KMS-11 (cell line): ENCODE data around the gene ADAM12.

Source experiments
- H2AFZ ChIP-seq: fragments of 200-600 bp; sonication (generic); 2 replicates; pipeline ENCODE4 v1.6.1; 2016; ENCODE audit warnings: antibody characterized with exemption, mixed run types, low read depth
- H3K27ac ChIP-seq: fragments of 200-600 bp; sonication (generic); 2 replicates; pipeline ENCODE4 v1.6.1; 2016; ENCODE audit warnings: mild to moderate bottlenecking, mixed run types
- H3K27me3 ChIP-seq: fragments of 200-600 bp; sonication (generic); 2 replicates; pipeline ENCODE4 v1.6.1; 2017; ENCODE audit warnings: mild to moderate bottlenecking, low read depth, mixed run types, moderate library complexity; ENCODE audit not compliant: insufficient read depth
- H3K36me3 ChIP-seq: fragments of 200-600 bp; sonication (generic); 2 replicates; pipeline ENCODE4 v1.6.1; 2017; ENCODE audit warnings: mild to moderate bottlenecking, mixed run types; ENCODE audit not compliant: insufficient read depth
- H3K4me1 ChIP-seq: fragments of 200-600 bp; sonication (generic); 2 replicates; pipeline ENCODE4 v1.6.1; 2016; ENCODE audit warnings: mild to moderate bottlenecking, low read depth, mixed run types; ENCODE audit not compliant: poor library complexity, severe bottlenecking
- H3K4me2 ChIP-seq: fragments of 200-600 bp; sonication (generic); 2 replicates; pipeline ENCODE4 v1.7.0; 2016; ENCODE audit warnings: mild to moderate bottlenecking, mixed run types
- H3K4me3 ChIP-seq: fragments of 200-600 bp; sonication (generic); IDR thresholded peaks from 2 replicates; pipeline ENCODE4 v1.6.1; 2017; ENCODE audit warnings: low read depth, low read length, mixed read lengths; ENCODE audit not compliant: insufficient read depth
- H3K79me2 ChIP-seq: fragments of 200-600 bp; sonication (generic); 2 replicates; pipeline ENCODE4 v1.6.1; 2016; ENCODE audit warnings: low read depth, mixed run types; ENCODE audit not compliant: insufficient read depth
- H3K9ac ChIP-seq: fragments of 200-600 bp; sonication (generic); 2 replicates; pipeline ENCODE4 v1.6.1; 2016; ENCODE audit warnings: mild to moderate bottlenecking, mixed run types
- H4K20me1 ChIP-seq: fragments of 200-600 bp; sonication (generic); 2 replicates; pipeline ENCODE4 v1.6.1; 2016; ENCODE audit warnings: mild to moderate bottlenecking, mixed run types; ENCODE audit not compliant: insufficient read depth
- TF ChIP-seq, protein P1 (sequence below): fragments of 200-600 bp; sonication (generic); conservative IDR thresholded peaks from 2 replicates; pipeline ENCODE4 v1.6.1; 2017; ENCODE audit warnings: low read depth, mild to moderate bottlenecking, antibody characterized with exemption, low read length, moderate library complexity, mixed read lengths

Gene ADAM12

DNA sequence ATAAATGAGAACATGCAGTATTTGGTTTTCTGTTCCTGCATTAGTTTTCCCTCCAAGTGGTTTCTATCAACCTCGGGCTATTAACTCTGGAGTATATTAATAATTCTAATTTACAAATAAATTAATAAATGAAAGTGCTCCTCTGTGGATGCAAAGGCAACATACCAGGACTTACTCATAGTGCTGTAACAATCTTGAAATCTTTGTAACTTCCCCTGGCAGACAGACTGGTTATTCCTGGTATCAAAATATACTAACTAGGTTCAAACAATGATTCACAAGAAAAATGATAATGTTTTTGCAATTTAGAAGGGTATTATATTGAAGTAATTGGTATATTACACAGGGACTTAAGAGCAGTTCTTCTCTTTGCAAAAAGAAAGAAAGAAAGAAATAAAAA is 314.7 kb downstream of the ADAM12 start:
- no peak overlapping the region for H3K4me2 ChIP-seq
- no peaks in the 10 kb centered on the region for H4K20me1 ChIP-seq
- H3K27ac ChIP-seq: no peak overlapping the region
- no peaks in the 10 kb centered on the region for H3K4me1 ChIP-seq
- H3K27me3 ChIP-seq: no peaks in the 10 kb centered on the region
- H3K9ac ChIP-seq: no peak overlapping the region
- H3K4me3 ChIP-seq: no peak overlapping the region
- H3K79me2 ChIP-seq: no peaks in the 10 kb centered on the region
- no peaks in the 10 kb centered on the region for H3K36me3 ChIP-seq
- no peak overlapping the region for H2AFZ ChIP-seq
- TF ChIP-seq, protein P1, sequence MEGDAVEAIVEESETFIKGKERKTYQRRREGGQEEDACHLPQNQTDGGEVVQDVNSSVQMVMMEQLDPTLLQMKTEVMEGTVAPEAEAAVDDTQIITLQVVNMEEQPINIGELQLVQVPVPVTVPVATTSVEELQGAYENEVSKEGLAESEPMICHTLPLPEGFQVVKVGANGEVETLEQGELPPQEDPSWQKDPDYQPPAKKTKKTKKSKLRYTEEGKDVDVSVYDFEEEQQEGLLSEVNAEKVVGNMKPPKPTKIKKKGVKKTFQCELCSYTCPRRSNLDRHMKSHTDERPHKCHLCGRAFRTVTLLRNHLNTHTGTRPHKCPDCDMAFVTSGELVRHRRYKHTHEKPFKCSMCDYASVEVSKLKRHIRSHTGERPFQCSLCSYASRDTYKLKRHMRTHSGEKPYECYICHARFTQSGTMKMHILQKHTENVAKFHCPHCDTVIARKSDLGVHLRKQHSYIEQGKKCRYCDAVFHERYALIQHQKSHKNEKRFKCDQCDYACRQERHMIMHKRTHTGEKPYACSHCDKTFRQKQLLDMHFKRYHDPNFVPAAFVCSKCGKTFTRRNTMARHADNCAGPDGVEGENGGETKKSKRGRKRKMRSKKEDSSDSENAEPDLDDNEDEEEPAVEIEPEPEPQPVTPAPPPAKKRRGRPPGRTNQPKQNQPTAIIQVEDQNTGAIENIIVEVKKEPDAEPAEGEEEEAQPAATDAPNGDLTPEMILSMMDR: no peak

DNA sequence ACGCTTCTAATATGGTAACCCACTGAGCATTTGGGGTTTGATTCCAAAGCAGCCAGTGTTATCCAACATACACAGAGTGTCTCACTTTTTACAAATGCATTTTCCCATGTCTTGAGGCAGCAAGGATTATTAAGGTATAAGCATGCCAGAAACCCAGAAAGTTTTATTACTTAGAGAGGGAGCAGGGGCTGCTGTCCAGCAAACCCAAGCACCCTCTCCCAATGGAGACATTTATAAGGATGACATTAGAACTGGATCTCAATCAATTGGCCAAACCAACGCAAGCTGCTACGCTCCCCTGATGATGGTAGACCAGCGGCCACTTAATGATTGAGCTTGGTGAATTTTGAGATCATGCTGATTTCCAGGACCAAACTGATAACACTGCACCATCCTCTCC is 315.7 kb downstream of the ADAM12 start:
- Histone ChIP-seq H3K36me3 (no peaks in the 10 kb centered on the region), H3K27ac (no peak overlapping the region)

DNA sequence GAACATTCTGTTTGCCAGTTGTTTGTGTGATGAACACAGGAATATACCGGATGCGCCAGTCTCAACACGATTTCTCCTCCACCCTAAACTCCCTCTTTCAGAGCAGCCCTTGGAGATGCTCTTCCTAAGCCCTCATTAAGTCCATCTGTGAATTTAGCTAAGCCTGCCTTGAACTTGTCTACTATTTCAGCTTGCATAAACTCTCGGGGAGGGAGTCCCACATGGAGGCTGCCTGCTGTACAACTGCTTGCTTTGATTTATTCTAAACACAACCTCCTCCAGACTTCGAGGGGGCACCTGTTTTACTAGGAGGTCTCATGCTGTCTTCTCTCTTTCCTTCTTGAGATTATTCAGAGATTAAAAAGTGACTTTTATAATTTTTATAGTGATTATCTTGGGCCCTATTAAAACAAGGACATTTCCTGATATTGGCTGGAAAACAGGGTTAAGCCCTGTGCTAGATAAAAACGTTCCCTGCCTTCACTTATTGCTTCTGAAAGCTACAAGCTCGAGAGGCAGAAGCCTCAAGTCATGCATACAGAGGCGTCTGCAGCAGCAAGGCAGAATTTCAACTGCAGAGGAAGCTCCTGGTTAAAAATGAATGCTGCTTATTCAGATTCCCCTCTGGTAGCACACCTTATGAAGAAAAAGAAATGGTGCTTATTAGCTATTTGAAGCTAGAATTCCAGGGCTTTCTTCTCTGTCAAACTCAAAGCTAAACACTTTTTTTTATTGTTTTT is 317.6 kb downstream of the ADAM12 start:
- no peak overlapping the region for H3K9ac ChIP-seq
- H4K20me1 ChIP-seq: no peaks in the 10 kb centered on the region
- no peak overlapping the region for H3K4me2 ChIP-seq
- no peak overlapping the region for H3K4me3 ChIP-seq
- H3K36me3 ChIP-seq: no peaks in the 10 kb centered on the region
- TF ChIP-seq, protein P1: no peak
- no peaks in the 10 kb centered on the region for H3K4me1 ChIP-seq
- no peak overlapping the region for H2AFZ ChIP-seq
- H3K27ac ChIP-seq: no peak overlapping the region
- no peaks in the 10 kb centered on the region for H3K27me3 ChIP-seq
- H3K79me2 ChIP-seq: no peaks in the 10 kb centered on the region

More for the DNA sequence above, 315.7 kb downstream of the ADAM12 start:
- TF ChIP-seq, protein P1: no peak
- Histone ChIP-seq H3K79me2 (no peaks in the 10 kb centered on the region), H3K4me3 (no peak overlapping the region), H4K20me1 (no peaks in the 10 kb centered on the region), H2AFZ (no peak overlapping the region), H3K27me3 (no peaks in the 10 kb centered on the region), H3K4me1 (no peaks in the 10 kb centered on the region), H3K9ac (no peak overlapping the region), H3K4me2 (no peak overlapping the region)

DNA sequence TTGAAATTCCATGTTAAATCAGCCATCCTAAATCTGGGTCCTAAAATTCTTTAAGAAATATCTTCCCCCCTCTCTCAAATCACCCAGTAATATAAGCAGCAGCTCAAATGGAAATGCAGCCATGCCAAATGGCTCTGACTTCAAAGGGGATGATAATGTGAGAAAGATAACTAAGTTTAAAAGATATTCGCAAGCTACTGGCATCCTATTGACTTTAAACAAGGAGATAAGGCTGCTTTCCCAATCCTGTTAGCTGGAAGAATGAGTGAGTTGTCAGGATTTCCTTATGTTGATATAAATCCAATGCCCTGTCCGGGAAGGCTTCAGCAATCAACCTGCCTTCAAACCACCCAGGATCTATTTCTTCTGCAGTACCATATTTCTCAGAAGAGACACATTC is 320.0 kb downstream of the ADAM12 start:
- H3K4me2 ChIP-seq: no peak overlapping the region
- no peaks in the 10 kb centered on the region for H3K36me3 ChIP-seq
- H2AFZ ChIP-seq: no peak overlapping the region
- no peaks in the 10 kb centered on the region for H3K27me3 ChIP-seq
- H3K27ac ChIP-seq: no peak overlapping the region
- no peaks in the 10 kb centered on the region for H4K20me1 ChIP-seq
- TF ChIP-seq, protein P1: no peak
- H3K79me2 ChIP-seq: no peaks in the 10 kb centered on the region
- no peak overlapping the region for H3K9ac ChIP-seq
- H3K4me3 ChIP-seq: no peak overlapping the region
- no peaks in the 10 kb centered on the region for H3K4me1 ChIP-seq
